Natural killer cell (primary cell): ENCODE results near the gene ACAN. TPM values are rescaled to one million over a fixed set of nuclear protein-coding genes. Genes with fewer than 3 reads are reported as not detected.

Experiments used
- ATAC-seq, 3 donors: fragments of 150-1000 bp in 2 of 3; fragments of 200-7000 bp in 1 of 3; cut with Tn5 transposase; 1 replicate in 1 of 3; 2 replicates in 2 of 3; pipeline ENCODE4 v1.10.0; 2021; ENCODE audit warnings: mild to moderate bottlenecking in 2 of 3, moderate library complexity in 2 of 3
- DNase-seq, 2 donors: peaks; one replicate each; pipeline versions ENCODE4 v3.0.0 to v3.0.0-alpha.2; 2013 to 2021; ENCODE audit warnings: mixed read lengths in 1 of 2
- H3K27ac ChIP-seq: one replicate; pipeline ENCODE4 v1.5.1; 2013; ENCODE audit warnings: mild to moderate bottlenecking, low read length
- H3K27me3 ChIP-seq: one replicate; pipeline ENCODE4 v1.6.1; 2013; ENCODE audit warnings: low read length; ENCODE audit not compliant: control insufficient read depth, insufficient read depth
- H3K36me3 ChIP-seq: one replicate; pipeline ENCODE4 v1.6.1; 2013; ENCODE audit warnings: low read length; ENCODE audit not compliant: control insufficient read depth, insufficient read depth
- H3K4me1 ChIP-seq: one replicate; pipeline ENCODE4 v1.6.1; 2013; ENCODE audit warnings: low read length; ENCODE audit not compliant: control insufficient read depth, insufficient read depth
- H3K4me3 ChIP-seq: one replicate; pipeline ENCODE4 v1.5.1; 2013; ENCODE audit warnings: low read length
- H3K9me3 ChIP-seq: one replicate; pipeline ENCODE4 v1.6.1; 2013; ENCODE audit warnings: low read length; ENCODE audit not compliant: control insufficient read depth, insufficient read depth
- H3K27ac Mint-ChIP-seq, 2 donors: one replicate each; pipeline ENCODE4 v1.8.0; 2022; ENCODE audit warnings: mild to moderate bottlenecking in 2 of 2, mixed read lengths in 2 of 2, moderate library complexity in 1 of 2
- H3K27me3 Mint-ChIP-seq, 2 donors: one replicate each; pipeline ENCODE4 v1.8.0; 2022; ENCODE audit warnings: low read depth in 2 of 2, mixed read lengths in 2 of 2
- H3K36me3 Mint-ChIP-seq: one replicate; pipeline ENCODE4 v1.8.0; 2022; ENCODE audit warnings: mixed read lengths
- H3K4me1 Mint-ChIP-seq, 2 donors: one replicate each; pipeline ENCODE4 v1.8.0; 2022; ENCODE audit warnings: mixed read lengths in 2 of 2
- H3K4me3 Mint-ChIP-seq: one replicate; pipeline ENCODE4 v1.8.0; 2022; ENCODE audit warnings: mild to moderate bottlenecking, moderate library complexity, mixed read lengths
- H3K9me3 Mint-ChIP-seq, 2 donors: one replicate each; pipeline ENCODE4 v1.8.0; 2022; ENCODE audit warnings: mixed read lengths in 2 of 2
- WGBS: methylation state at CpG from one replicate; pipeline ENCODE4 v1.1.7; 2013; ENCODE audit warnings: missing lambda C conversion rate; ENCODE audit not compliant: insufficient coverage; 5-methylcytosine and 5-hydroxymethylcytosine counted together
- intact Hi-C: fragments of 100-400 bp; cut with micrococcal nuclease; formaldehyde crosslinking; loops from one replicate; pipeline ENCODE4 v1.14.2; 2022
- total RNA-seq, 4 donors: library from RNA; stranded (reverse); fragments of 120-200 nt in 1 of 4; gene quantifications; one replicate each; pipeline versions ENCODE4 v1.2.3 to v1.2.4, GENCODE V29; 2013 to 2022
- TF ChIP-seq, protein P1 (sequence below): fragments of 200-600 bp; IDR thresholded peaks from one replicate; pipeline ENCODE4 v1.8.0; 2022; ENCODE audit warnings: antibody characterized with exemption

ACAN gene
- total RNA-seq, 3 donors from 2014 or later (not counting 1 experiment from before 2014, with no cell fraction given), result not detected

GRCh38 chr15:88788036-88788435 is 15.2 kb upstream of the ACAN start:
- no peaks in the 10 kb centered on the region for H3K4me1 ChIP-seq
- intact Hi-C loops, result no loop called here
- Mint-ChIP-seq H3K4me1 (no peaks in the 10 kb centered on the region), H3K36me3 (no peaks in the 10 kb centered on the region), H3K9me3 (no peaks in the 10 kb centered on the region), H3K27ac (no peak overlapping the region), H3K27me3 (peaks cover 24 to 29% of the 10 kb centered on the region in 2 donors), H3K4me3 (no peak overlapping the region)
- no peaks in the 10 kb centered on the region for H3K9me3 ChIP-seq
- DNase-seq (no peak), ATAC-seq (no peak)
- no peak overlapping the region for H3K4me3 ChIP-seq
- no peaks in the 10 kb centered on the region for H3K27me3 ChIP-seq
- 78% methylated on average over 3 of the region's 3 CpGs for WGBS
- no peaks in the 10 kb centered on the region for H3K36me3 ChIP-seq
- TF ChIP-seq, protein P1, sequence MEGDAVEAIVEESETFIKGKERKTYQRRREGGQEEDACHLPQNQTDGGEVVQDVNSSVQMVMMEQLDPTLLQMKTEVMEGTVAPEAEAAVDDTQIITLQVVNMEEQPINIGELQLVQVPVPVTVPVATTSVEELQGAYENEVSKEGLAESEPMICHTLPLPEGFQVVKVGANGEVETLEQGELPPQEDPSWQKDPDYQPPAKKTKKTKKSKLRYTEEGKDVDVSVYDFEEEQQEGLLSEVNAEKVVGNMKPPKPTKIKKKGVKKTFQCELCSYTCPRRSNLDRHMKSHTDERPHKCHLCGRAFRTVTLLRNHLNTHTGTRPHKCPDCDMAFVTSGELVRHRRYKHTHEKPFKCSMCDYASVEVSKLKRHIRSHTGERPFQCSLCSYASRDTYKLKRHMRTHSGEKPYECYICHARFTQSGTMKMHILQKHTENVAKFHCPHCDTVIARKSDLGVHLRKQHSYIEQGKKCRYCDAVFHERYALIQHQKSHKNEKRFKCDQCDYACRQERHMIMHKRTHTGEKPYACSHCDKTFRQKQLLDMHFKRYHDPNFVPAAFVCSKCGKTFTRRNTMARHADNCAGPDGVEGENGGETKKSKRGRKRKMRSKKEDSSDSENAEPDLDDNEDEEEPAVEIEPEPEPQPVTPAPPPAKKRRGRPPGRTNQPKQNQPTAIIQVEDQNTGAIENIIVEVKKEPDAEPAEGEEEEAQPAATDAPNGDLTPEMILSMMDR, result no peak
- H3K27ac ChIP-seq, result no peak overlapping the region

GRCh38 chr15:88788816-88789215 is 14.4 kb upstream of the ACAN start:
- no peaks in the 10 kb centered on the region for H3K9me3 ChIP-seq
- ATAC-seq (no peak), DNase-seq (no peak)
- no peak overlapping the region for H3K27ac ChIP-seq
- TF ChIP-seq, protein P1, result no peak
- H3K4me3 ChIP-seq, result no peak overlapping the region
- Mint-ChIP-seq H3K4me1 (no peaks in the 10 kb centered on the region), H3K27ac (no peak overlapping the region), H3K36me3 (no peaks in the 10 kb centered on the region), H3K9me3 (no peaks in the 10 kb centered on the region), H3K4me3 (no peak overlapping the region), H3K27me3 (peaks cover 30 to 36% of the 10 kb centered on the region in 2 donors)
- H3K36me3 ChIP-seq, result no peaks in the 10 kb centered on the region
- intact Hi-C loops, result no loop called here
- no peaks in the 10 kb centered on the region for H3K4me1 ChIP-seq
- no peaks in the 10 kb centered on the region for H3K27me3 ChIP-seq

DNA sequence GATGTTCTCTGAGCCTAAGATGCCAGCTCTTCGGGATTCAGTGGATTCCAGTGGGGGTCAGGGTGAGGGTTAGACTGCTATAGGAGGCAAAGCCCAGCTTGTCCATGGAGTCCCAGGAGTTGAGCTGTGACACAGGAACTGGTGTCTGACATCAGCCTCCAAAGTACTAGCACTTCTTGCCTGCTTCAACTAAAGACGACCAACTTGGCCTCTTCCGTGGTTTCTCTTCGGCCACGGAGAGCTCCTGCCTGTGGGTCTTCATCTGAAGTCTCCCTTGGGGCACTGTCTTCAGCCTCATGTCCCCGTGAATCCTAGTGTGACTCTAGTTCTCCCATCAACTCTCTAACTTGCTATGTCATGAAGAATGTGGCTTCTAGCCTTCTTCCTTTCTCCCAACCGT is 12.8 kb upstream of the ACAN start:
- ATAC-seq (no peak), DNase-seq (no peak)
- no peaks in the 10 kb centered on the region for H3K36me3 Mint-ChIP-seq
- no peak overlapping the region for H3K4me3 Mint-ChIP-seq
- H3K9me3 ChIP-seq, result no peaks in the 10 kb centered on the region
- TF ChIP-seq, protein P1, result no peak
- WGBS, result 88% methylated on average over 7 of the region's 7 CpGs
- H3K36me3 ChIP-seq, result no peaks in the 10 kb centered on the region
- H3K27ac Mint-ChIP-seq, result no peak overlapping the region
- no peaks in the 10 kb centered on the region for H3K27me3 ChIP-seq
- no peak overlapping the region for H3K27ac ChIP-seq
- intact Hi-C loops, result no loop called here
- H3K9me3 Mint-ChIP-seq, result no peaks in the 10 kb centered on the region
- H3K4me1 ChIP-seq, result no peaks in the 10 kb centered on the region
- no peak overlapping the region for H3K4me3 ChIP-seq
- H3K27me3 Mint-ChIP-seq, result peaks cover 38 to 52% of the 10 kb centered on the region in 2 donors
- no peaks in the 10 kb centered on the region for H3K4me1 Mint-ChIP-seq

GRCh38 chr15:88791637-88792036 is 11.6 kb upstream of the ACAN start:
- Histone ChIP-seq H3K4me1 (no peaks in the 10 kb centered on the region), H3K4me3 (no peak overlapping the region), H3K36me3 (no peaks in the 10 kb centered on the region), H3K9me3 (no peaks in the 10 kb centered on the region), H3K27me3 (no peaks in the 10 kb centered on the region), H3K27ac (no peak overlapping the region)
- Mint-ChIP-seq H3K27ac (no peak overlapping the region), H3K27me3 (peaks cover 41 to 62% of the 10 kb centered on the region in 2 donors), H3K4me3 (no peak overlapping the region), H3K36me3 (no peaks in the 10 kb centered on the region), H3K4me1 (no peaks in the 10 kb centered on the region), H3K9me3 (no peaks in the 10 kb centered on the region)
- TF ChIP-seq, protein P1, result no peak
- DNase-seq (no peak), ATAC-seq (no peak)
- 67% methylated on average over 1 of the region's 1 CpG for WGBS
- intact Hi-C loops, result no loop called here
